Mesendoderm (in vitro differentiated cells): Measurements from ENCODE around the gene MYH15.

Source experiments
- DNase-seq: peaks from one replicate; pipeline ENCODE4 v3.0.0; 2013
- H2AK5ac ChIP-seq: 2 replicates; pipeline ENCODE4 v1.6.1; 2013; ENCODE audit warnings: low read length, inconsistent platforms
- H2BK120ac ChIP-seq: 2 replicates; pipeline ENCODE4 v1.6.1; 2013; ENCODE audit warnings: low read depth, mild to moderate bottlenecking, low read length, moderate library complexity, mixed read lengths
- H2BK15ac ChIP-seq: replicated peaks from 2 replicates; pipeline ENCODE4 v1.6.1; 2013; ENCODE audit warnings: low read depth, mild to moderate bottlenecking, moderate library complexity
- H2BK5ac ChIP-seq: 2 replicates; pipeline ENCODE4 v1.6.1; 2013; ENCODE audit warnings: low read length, inconsistent platforms
- H3K18ac ChIP-seq: 2 replicates; pipeline ENCODE4 v1.6.1; 2013; ENCODE audit warnings: mild to moderate bottlenecking, low read length, mixed read lengths
- H3K23ac ChIP-seq: one replicate; pipeline ENCODE4 v1.6.1; 2013; ENCODE audit warnings: low read length
- H3K27ac ChIP-seq: 2 replicates; pipeline ENCODE4 v1.5.1; 2013; ENCODE audit warnings: low read depth, mild to moderate bottlenecking, inconsistent platforms, low read length, moderate library complexity
- H3K27me3 ChIP-seq: 2 replicates; pipeline ENCODE4 v1.6.1; 2013; ENCODE audit warnings: low read length, control low read depth, mild to moderate bottlenecking, inconsistent platforms; ENCODE audit not compliant: insufficient read depth, poor library complexity
- H3K36me3 ChIP-seq: 2 replicates; pipeline ENCODE4 v1.6.1; 2013; ENCODE audit warnings: low read length, inconsistent platforms; ENCODE audit not compliant: control insufficient read depth, insufficient read depth
- H3K4ac ChIP-seq: one replicate; pipeline ENCODE4 v1.6.1; 2013; ENCODE audit warnings: low read depth, mild to moderate bottlenecking, low read length, moderate library complexity
- H3K4me1 ChIP-seq: 2 replicates; pipeline ENCODE4 v1.6.1; 2013; ENCODE audit warnings: low read depth, low read length, inconsistent platforms; ENCODE audit not compliant: control insufficient read depth
- H3K4me2 ChIP-seq: 2 replicates; pipeline ENCODE4 v1.6.1; 2013; ENCODE audit warnings: low read length
- H3K4me3 ChIP-seq: 2 replicates; pipeline ENCODE4 v1.5.1; 2013; ENCODE audit warnings: mild to moderate bottlenecking, low read length
- H3K56ac ChIP-seq: one replicate; pipeline ENCODE4 v1.6.1; 2013; ENCODE audit warnings: low read length
- H3K79me1 ChIP-seq: 2 replicates; pipeline ENCODE4 v1.6.1; 2013; ENCODE audit warnings: low read length, inconsistent platforms
- H3K79me2 ChIP-seq: 2 replicates; pipeline ENCODE4 v1.6.1; 2013; ENCODE audit warnings: mild to moderate bottlenecking, low read length; ENCODE audit not compliant: control insufficient read depth, insufficient read depth
- H3K9ac ChIP-seq: 2 replicates; pipeline ENCODE4 v1.6.1; 2013; ENCODE audit warnings: low read length, inconsistent platforms
- H4K5ac ChIP-seq: one replicate; pipeline ENCODE4 v1.6.1; 2013; ENCODE audit warnings: low read length
- H4K8ac ChIP-seq: one replicate; pipeline ENCODE4 v1.6.1; 2013; ENCODE audit warnings: low read depth, mild to moderate bottlenecking, control low read depth, low read length, moderate library complexity
- WGBS: extraction: QIAGEN DNeasy Blood & Tissue Kit; methylation state at CpG from one replicate; pipeline ENCODE4 v1.1.7; 2013; ENCODE audit warnings: low lambda C conversion rate, missing lambda C conversion rate; ENCODE audit not compliant: insufficient coverage; ENCODE audit errors: extremely low coverage; 5-methylcytosine and 5-hydroxymethylcytosine counted together

MYH15 gene

DNA sequence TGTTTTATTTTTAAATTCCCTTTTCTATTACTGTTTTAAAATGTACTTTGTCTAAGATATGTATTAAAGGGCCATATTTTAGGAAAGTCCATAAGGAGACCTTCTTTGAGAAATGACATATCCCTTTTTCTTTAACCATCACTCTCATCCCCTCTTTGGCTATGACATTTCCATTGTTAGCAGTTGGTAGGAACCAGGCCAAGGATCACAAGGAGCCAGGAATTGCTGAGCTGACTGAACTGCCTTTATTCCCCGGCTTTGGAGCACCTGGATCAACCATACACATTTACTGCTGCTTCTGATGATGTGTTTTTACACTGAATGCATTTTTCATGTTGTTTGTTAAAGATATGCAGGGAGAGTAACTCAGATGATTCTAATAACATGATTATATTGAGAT lies 134.4 kb downstream of the MYH15 start:
- Histone ChIP-seq H3K27ac (no peak overlapping the region), H2AK5ac (no peak overlapping the region), H3K56ac (no peak overlapping the region), H3K79me2 (no peaks in the 10 kb centered on the region), H3K23ac (no peak overlapping the region), H2BK120ac (no peak overlapping the region), H3K27me3 (no peaks in the 10 kb centered on the region), H3K4ac (no peak overlapping the region), H4K5ac (no peak overlapping the region), H3K4me3 (no peak overlapping the region), H3K36me3 (no peaks in the 10 kb centered on the region), H3K9ac (no peak overlapping the region), H3K18ac (no peak overlapping the region), H3K79me1 (no peaks in the 10 kb centered on the region), H2BK15ac (no peak overlapping the region), H3K4me1 (no peaks in the 10 kb centered on the region), H2BK5ac (no peak overlapping the region), H4K8ac (no peak overlapping the region), H3K4me2 (no peak overlapping the region)
- no CpG with 5 or more reads among the region's 1 CpG for WGBS
- no peak for DNase-seq

DNA sequence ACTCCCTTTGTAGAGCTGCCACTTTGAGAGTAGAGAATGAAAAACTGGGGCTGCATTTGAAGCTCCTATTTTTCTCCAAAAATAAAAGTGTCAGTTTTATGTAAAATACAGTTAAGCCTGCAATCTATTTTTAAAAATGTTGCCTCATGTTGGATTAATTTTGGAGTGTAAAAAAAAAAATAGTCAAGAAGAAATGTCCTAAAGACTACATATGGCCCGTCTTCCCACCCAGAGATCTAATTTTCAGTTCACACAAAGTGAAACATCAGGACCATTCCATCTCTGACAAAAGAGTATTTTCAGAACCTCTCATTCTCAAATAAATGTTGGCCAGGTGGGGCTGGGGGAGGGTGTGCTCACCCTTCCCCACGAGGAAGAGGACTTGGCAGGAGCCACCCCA lies 151.4 kb downstream of the MYH15 start:
- Histone ChIP-seq H2AK5ac (no peak overlapping the region), H3K27me3 (peaks cover 2% of the 10 kb centered on the region), H3K9ac (no peak overlapping the region), H2BK120ac (no peak overlapping the region), H2BK5ac (no peak overlapping the region), H3K56ac (no peak overlapping the region), H3K27ac (no peak overlapping the region), H4K8ac (no peak overlapping the region), H3K18ac (no peak overlapping the region), H4K5ac (no peak overlapping the region), H3K36me3 (no peaks in the 10 kb centered on the region), H2BK15ac (no peak overlapping the region), H3K79me1 (no peaks in the 10 kb centered on the region), H3K79me2 (no peaks in the 10 kb centered on the region), H3K4ac (no peak overlapping the region), H3K4me1 (no peaks in the 10 kb centered on the region), H3K4me2 (no peak overlapping the region), H3K4me3 (no peak overlapping the region), H3K23ac (no peak overlapping the region)
- no CpG with 5 or more reads among the region's 2 CpGs for WGBS
- DNase-seq: no peak

DNA sequence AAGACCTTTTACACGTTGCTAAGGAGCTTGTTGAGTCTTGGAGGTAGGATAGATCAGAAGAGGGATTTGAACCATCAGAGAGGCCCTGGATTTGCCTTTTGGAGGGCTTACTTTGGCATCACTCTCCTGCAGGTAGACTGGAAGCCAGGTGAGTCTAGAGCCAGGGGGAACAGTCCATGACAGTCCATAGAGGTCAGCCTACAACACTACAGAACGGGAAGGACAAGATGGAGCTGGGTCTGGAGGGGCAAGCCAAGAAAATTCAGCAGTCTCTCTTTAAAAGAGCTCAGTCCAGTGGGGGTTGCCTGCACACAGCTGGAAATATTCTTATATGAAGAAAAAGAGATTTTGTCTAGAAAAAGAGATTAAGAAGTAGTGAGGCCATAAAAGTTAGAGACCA lies 153.4 kb downstream of the MYH15 start:
- no peak overlapping the region for H4K5ac ChIP-seq
- no peak overlapping the region for H3K56ac ChIP-seq
- H3K79me1 ChIP-seq: no peaks in the 10 kb centered on the region
- no peak overlapping the region for H2BK120ac ChIP-seq
- H2BK15ac ChIP-seq: no peak overlapping the region
- no peak overlapping the region for H3K9ac ChIP-seq
- H3K27ac ChIP-seq: no peak overlapping the region
- H3K36me3 ChIP-seq: no peaks in the 10 kb centered on the region
- WGBS: no CpG with 5 or more reads among the region's 2 CpGs
- no peaks in the 10 kb centered on the region for H3K79me2 ChIP-seq
- no peak overlapping the region for H3K4me3 ChIP-seq
- H3K4me1 ChIP-seq: no peaks in the 10 kb centered on the region
- no peak overlapping the region for H3K18ac ChIP-seq
- H2AK5ac ChIP-seq: no peak overlapping the region
- H3K23ac ChIP-seq: no peak overlapping the region
- H4K8ac ChIP-seq: no peak overlapping the region
- no peak overlapping the region for H3K4ac ChIP-seq
- H2BK5ac ChIP-seq: no peak overlapping the region
- no peaks in the 10 kb centered on the region for H3K27me3 ChIP-seq
- H3K4me2 ChIP-seq: no peak overlapping the region
- DNase-seq: no peak

DNA sequence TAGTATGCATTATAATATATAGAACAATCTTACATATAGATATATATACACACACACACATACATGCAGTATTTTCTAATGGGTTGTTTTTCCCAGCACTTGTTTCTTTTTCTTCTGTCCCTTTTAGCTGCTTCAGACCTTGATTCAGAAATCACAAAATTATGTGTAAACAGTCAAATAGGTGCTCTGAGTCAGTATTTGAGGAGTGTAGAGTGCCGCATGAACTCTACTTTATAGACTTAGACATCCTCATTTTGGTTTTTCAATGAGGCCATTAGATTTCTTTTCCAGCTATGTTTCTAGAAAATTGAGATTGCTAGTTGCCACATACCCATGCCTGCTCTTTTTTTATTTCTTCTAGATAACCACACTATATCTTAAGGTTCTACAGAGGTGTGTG lies 155.8 kb downstream of the MYH15 start:
- no peak for DNase-seq

DNA sequence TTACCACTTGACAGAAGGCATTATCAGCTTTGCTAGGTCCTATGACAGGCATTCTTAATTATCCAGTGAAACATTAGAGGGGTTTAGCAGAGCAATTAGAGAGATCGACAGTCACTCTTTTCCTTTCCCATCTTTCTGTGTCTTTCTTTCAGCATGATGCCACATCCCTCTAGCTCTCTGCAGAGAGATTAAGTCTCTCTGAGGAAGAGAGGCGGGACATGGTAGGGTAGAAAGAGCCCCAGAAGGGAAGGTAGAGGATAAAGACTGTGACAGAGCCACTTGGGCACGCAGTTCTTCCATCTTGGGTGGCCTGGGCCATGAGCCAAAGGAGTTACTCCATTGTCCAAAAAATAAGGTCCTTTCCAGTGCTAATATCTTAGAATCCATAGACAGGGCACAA lies 158.2 kb downstream of the MYH15 start:
- Histone ChIP-seq H3K4me2 (no peak overlapping the region), H3K4me1 (no peaks in the 10 kb centered on the region), H3K56ac (no peak overlapping the region), H3K79me2 (no peaks in the 10 kb centered on the region), H2AK5ac (no peak overlapping the region), H3K9ac (no peak overlapping the region), H3K4me3 (no peak overlapping the region), H3K23ac (no peak overlapping the region), H3K36me3 (no peaks in the 10 kb centered on the region), H3K79me1 (no peaks in the 10 kb centered on the region), H3K27ac (no peak overlapping the region), H2BK15ac (no peak overlapping the region), H2BK5ac (no peak overlapping the region), H4K5ac (no peak overlapping the region), H3K18ac (no peak overlapping the region), H3K27me3 (no peaks in the 10 kb centered on the region), H4K8ac (no peak overlapping the region), H2BK120ac (no peak overlapping the region), H3K4ac (no peak overlapping the region)
- no peak for DNase-seq
- WGBS: no CpG with 5 or more reads among the region's 3 CpGs

More for the DNA sequence above, 155.8 kb downstream of the MYH15 start:
- no peak overlapping the region for H3K4me2 ChIP-seq
- no peak overlapping the region for H3K4me3 ChIP-seq
- H3K9ac ChIP-seq: no peak overlapping the region
- no CpG with 5 or more reads among the region's 1 CpG for WGBS
- H3K18ac ChIP-seq: no peak overlapping the region
- H3K23ac ChIP-seq: no peak overlapping the region
- no peak overlapping the region for H3K56ac ChIP-seq
- no peaks in the 10 kb centered on the region for H3K36me3 ChIP-seq
- no peaks in the 10 kb centered on the region for H3K79me1 ChIP-seq
- no peaks in the 10 kb centered on the region for H3K4me1 ChIP-seq
- H2BK5ac ChIP-seq: no peak overlapping the region
- no peak overlapping the region for H4K5ac ChIP-seq
- H2BK15ac ChIP-seq: no peak overlapping the region
- no peaks in the 10 kb centered on the region for H3K79me2 ChIP-seq
- no peak overlapping the region for H3K4ac ChIP-seq
- no peak overlapping the region for H3K27ac ChIP-seq
- H2AK5ac ChIP-seq: no peak overlapping the region
- no peaks in the 10 kb centered on the region for H3K27me3 ChIP-seq
- no peak overlapping the region for H4K8ac ChIP-seq
- H2BK120ac ChIP-seq: no peak overlapping the region
